HG03342 (cell line): Measurements from ENCODE around the gene CLIC4.
"Not testable (repeated sequence)": the region's sequence is repeated elsewhere in the genome, so short reads cannot be mapped to it uniquely, and the experiment has no call there.

ENCODE experiments used
- ATAC-seq: cut with Tn5 transposase; IDR thresholded peaks from one replicate; pipeline ENCODE4 v1.9.1; 2021; ENCODE audit warnings: mild to moderate bottlenecking, moderate library complexity; ENCODE audit not compliant: unreplicated experiment

Gene CLIC4

DNA sequence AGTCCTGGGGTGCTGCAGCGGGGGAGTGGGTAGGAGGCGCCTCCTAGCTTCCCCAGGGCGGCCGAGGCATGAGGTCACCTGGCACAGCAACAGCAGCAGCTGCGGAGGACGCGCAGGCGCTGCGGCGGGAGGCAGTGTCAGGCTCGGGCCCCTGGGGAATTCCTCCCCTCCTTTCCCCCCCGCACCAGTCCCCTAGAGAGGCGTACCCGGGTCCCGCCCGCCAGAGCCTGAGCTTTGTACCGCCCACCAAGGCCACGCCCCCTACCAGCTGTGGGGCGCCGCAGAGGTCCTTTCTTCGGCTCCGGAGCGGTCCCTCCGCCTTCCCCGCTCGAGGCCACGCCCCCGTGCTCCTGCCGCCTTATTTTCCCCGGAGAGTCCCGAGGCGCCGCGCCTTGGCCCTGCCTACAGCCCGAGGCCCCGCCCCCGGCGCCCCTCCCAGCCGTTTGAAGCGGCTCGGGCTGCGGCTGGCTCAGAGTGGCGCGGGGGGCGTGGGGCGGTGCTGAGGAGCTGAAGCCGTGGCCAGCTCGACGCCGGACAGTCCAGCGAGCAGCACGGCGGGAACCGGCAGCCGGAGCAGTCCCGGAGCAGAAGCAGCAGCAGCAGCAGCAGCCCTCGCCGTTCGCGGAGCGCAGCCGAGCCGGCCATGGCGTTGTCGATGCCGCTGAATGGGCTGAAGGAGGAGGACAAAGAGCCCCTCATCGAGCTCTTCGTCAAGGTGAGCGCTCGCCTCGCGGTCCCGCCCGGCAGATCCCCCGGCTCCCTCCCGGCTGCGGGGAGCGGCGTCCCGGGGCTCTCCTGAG lies at the start of gene CLIC4:
Gene CLIC4, plus strand, starts transcription at position 537 of the 800 bp plus-strand sequence. Its CDS starts 107 bp downstream, at position 644.
- ATAC-seq: peak; percentile 64

- no peak for ATAC-seq
Measured at GRCh38 chr1:24696041-24696755, 49.0 kb upstream of the CLIC4 start.

DNA sequence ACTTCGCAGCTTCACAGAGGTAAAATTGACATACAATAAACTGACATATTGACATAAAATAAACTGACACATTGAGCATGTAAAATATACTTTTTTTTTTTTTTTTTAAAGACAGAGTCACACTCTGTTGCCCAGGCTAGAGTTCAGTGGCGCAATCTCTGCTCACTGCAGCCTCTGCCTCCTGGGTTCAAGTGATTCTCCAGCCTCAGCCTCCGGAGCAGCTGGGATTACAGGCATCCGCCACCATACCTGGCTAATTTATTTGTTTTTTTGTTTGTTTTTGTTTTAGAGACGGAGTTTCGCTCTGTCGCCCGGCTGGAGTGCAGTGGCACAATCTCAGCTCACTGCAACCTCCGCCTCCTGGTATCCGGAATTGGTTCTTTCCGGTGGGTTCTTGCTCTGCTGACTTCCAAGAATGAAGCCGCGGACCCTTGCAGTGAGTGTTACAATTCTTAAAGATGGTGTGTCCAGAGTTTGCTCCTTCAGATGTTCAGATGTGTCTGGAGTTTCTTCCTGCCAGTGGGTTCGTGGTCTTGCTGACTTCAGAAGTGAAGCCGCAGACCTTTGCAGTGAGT lies 48.4 kb upstream of the CLIC4 start:
- no peak for ATAC-seq

DNA sequence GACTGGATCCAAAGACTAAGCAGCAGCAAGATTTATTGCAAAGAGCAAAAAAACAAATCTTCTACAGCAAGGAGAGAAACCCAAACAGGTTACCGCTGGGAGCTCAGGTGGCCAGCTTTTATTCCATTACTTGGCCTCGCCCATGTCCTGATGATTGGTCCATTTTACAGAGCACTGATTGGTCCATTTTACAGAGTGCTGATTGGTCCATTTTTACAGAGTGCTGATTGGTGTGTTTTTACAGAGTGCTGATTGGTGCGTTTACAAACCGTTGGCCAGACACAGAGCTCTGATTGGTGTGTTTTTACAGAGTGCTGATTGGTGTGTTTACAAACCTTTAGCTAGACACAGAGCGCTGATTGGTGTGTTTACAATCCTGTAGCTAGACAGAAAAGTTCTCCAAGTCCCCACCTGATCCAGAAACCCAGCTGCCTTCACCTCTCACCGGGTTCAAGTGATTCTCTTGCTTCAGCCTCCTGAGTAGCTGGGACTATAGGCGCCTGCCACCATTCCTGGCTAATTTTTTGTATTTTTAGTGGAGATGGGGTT lies 47.7 kb upstream of the CLIC4 start:
- ATAC-seq: not testable (repeated sequence)

DNA sequence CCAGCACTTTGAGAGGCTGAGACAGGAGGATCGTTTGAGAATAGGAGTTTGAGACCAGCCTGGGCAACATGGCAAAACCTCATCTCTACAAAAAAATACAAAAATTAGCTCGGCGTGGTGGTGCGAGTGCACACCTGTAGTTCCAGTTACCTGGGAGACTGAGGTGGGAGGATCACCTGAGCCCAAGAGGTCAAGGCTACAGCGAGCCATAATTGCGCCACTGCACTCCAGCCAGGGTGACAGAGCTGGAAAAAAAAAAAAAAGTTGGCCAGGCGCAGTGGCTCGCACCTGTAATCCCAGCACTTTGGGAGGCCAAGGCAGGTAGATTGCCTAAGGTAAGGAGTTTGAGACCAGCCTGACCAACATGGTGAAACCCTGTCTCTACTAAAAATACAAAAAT lies 46.9 kb upstream of the CLIC4 start:
- not testable (repeated sequence) for ATAC-seq

DNA sequence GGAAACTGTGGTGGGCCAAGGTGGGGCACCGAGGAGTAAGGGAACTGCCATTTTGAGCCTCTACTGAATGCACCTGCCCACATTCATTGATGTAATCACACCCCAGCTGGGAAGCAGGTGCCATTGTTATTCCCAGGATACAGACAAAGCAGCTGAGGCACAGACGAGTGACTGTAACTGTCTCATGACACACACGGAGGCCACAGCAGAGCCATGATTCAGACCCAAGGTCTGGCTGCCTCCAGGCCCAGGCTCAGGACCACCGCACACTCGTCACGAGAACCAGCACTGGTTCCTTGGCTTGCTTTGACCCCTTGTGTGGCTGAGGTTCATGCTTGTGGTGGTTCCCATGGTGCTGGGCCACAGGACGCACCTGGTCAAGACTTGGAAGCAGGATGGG lies 45.6 kb upstream of the CLIC4 start:
- no peak for ATAC-seq

- ATAC-seq: no peak
Measured at GRCh38 chr1:24702511-24703293, 42.5 kb upstream of the CLIC4 start.

GRCh38 chr1:24704411-24705259 lies 40.6 kb upstream of the CLIC4 start:
- no peak for ATAC-seq

GRCh38 chr1:24705260-24706073 lies 39.8 kb upstream of the CLIC4 start:
- peak; percentile 80 for ATAC-seq

GRCh38 chr1:24706074-24706389 lies 39.2 kb upstream of the CLIC4 start:
- ATAC-seq: not testable (repeated sequence)

GRCh38 chr1:24707687-24708086 lies 37.6 kb upstream of the CLIC4 start:
- ATAC-seq: no peak

DNA sequence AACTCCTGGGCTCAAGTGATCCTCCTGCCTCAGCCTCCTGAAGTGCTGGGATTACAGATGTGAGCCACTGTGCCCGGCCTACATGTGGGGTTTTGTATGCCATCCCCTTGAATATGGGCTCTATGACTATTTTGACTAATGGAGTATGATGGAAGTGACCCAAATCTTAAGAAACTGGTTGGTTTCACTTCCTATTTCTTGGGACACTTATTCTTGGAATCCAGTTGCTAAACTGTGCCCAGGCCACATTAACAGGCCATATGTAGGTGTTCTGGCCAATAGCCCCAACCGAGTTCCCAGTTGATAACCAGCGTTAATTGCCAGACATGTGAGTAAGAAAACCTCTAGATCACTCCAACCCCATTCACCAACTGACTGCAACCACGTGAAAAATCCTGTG lies 36.3 kb upstream of the CLIC4 start:
- no peak for ATAC-seq

GRCh38 chr1:24709791-24710441 lies 35.3 kb upstream of the CLIC4 start:
- no peak for ATAC-seq

- ATAC-seq: no peak
Measured at GRCh38 chr1:24711329-24711728, 33.9 kb upstream of the CLIC4 start.

GRCh38 chr1:24713176-24713575 lies 32.1 kb upstream of the CLIC4 start:
- ATAC-seq: no peak

DNA sequence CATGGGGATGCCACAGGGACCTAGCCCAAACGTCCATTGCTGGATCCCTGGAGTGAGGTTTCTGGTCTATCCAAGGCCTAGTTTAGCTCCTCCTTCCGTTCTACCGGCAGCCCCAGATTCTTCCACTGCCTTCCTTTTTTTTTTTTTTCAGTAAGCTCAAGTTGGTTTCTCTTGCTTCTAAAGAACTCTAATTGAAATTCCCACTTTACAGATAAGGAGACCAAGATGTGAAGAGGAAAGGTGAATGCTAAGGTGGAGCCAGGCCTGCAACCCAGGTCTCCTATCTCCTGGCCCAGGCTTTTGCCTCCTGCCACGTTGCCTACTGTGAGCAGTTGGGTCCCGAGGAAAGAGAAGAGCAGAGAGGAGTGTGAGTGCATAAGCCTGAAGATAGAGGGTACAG lies 31.5 kb upstream of the CLIC4 start:
- ATAC-seq: no peak

- no peak for ATAC-seq
Measured at GRCh38 chr1:24714859-24715520, 30.3 kb upstream of the CLIC4 start.

DNA sequence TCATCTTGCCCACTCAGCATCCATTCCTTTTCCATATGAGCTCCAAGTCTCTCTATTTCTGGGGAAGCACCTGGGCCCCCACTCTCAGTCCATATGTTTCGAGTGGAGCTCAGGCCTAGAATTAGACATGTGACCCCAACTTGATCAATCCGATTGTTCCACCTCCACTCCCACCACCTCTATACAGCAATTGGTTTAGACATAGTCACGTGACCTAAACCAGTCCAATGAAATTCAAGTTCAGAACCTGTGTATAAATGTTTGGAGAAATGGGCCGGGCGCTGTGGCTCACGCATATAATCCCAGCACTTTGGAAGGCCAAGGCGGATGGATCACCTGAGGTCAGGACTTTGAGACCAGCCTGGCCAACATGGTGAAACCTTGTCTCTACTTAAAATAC lies 29.6 kb upstream of the CLIC4 start:
- no peak for ATAC-seq
